Panc1 (cell line): ENCODE results near the gene MYO18A. TPM values are rescaled to one million over a fixed set of nuclear protein-coding genes. Genes with fewer than 3 reads are reported as not detected.

ENCODE experiments used
- ATAC-seq: fragments of 200-7000 bp; cut with Tn5 transposase; 2 replicates; pipeline ENCODE4 v1.9.1; 2020; ENCODE audit warnings: mild to moderate bottlenecking, moderate library complexity
- BruUV-seq: library from RNA; stranded (reverse); fragments of 400-500 nt; replicated peaks from 2 replicates; lab custom pipeline; 2021; lab: Mats Ljungman, UMichigan
- CTCF ChIA-PET: fragments of 300-600 bp; sonication (Branson Sonifier 250); formaldehyde crosslinking; loops from one replicate; lab custom pipeline; 2022; ENCODE audit warnings: antibody characterized with exemption; lab: Charles Lee
- POLR2A ChIA-PET: fragments of 300-600 bp; sonication (Branson Sonifier 250); formaldehyde crosslinking; loops from one replicate; lab custom pipeline; 2022; ENCODE audit warnings: antibody characterized with exemption; lab: Charles Lee
- DNase-seq: peaks from one replicate; pipeline ENCODE4 v3.0.0-alpha.2; 2010; ENCODE audit warnings: low read depth, low spot score
- H3K27ac ChIP-seq: 2 replicates; pipeline ENCODE4 v1.5.1; 2011; ENCODE audit warnings: mild to moderate bottlenecking, low read length, inconsistent platforms
- H3K27me3 ChIP-seq: fragments of 200-500 bp; sonication (Bioruptor generic); 2 replicates; pipeline ENCODE4 v1.6.0; 2014; ENCODE audit warnings: low read length, inconsistent platforms; ENCODE audit not compliant: control insufficient read depth, insufficient read depth
- H3K36me3 ChIP-seq: fragments of 200-500 bp; sonication (Bioruptor generic); 2 replicates; pipeline ENCODE4 v1.5.1; 2014; ENCODE audit warnings: inconsistent platforms, mild to moderate bottlenecking, low read length, moderate library complexity; ENCODE audit not compliant: control insufficient read depth, insufficient read depth
- H3K4me1 ChIP-seq: 2 replicates; pipeline ENCODE4 v1.5.1; 2011; ENCODE audit warnings: inconsistent platforms, mild to moderate bottlenecking, low read length, moderate library complexity; ENCODE audit not compliant: control insufficient read depth, insufficient read depth
- H3K4me3 ChIP-seq, 2 experiments: 2 replicates each; pipeline ENCODE4 v1.5.1; 2011 to 2012; ENCODE audit warnings: low read depth in 2 of 2, low read length in 2 of 2, mild to moderate bottlenecking in 2 of 2, inconsistent platforms in 1 of 2, moderate library complexity in 1 of 2
- H3K9me3 ChIP-seq: fragments of 200-500 bp; sonication (Bioruptor generic); 2 replicates; pipeline ENCODE4 v1.5.1; 2014; ENCODE audit warnings: low read depth, mild to moderate bottlenecking, inconsistent platforms, low read length, moderate library complexity; ENCODE audit not compliant: control insufficient read depth, insufficient read depth
- CTCF ChIP-seq: fragments of 450-650 bp; IDR thresholded peaks from 2 replicates; pipeline ENCODE4 v1.5.1; 2017; ENCODE audit warnings: mild to moderate bottlenecking
- POLR2AphosphoS5 ChIP-seq: IDR thresholded peaks from 2 replicates; pipeline ENCODE4 v1.6.1; 2012; ENCODE audit warnings: mild to moderate bottlenecking, low read depth, low read length, moderate library complexity
- REST ChIP-seq, 2 experiments: IDR thresholded peaks; 2 replicates each; pipeline ENCODE4 v1.6.1; 2011 to 2012; ENCODE audit warnings: low read depth in 2 of 2, control low read depth in 1 of 2, low read length in 1 of 2, mild to moderate bottlenecking in 1 of 2, moderate library complexity in 1 of 2; ENCODE audit not compliant: insufficient read depth in 1 of 2
- SIN3A ChIP-seq: IDR thresholded peaks from 2 replicates; pipeline ENCODE4 v1.6.1; 2012; ENCODE audit warnings: low read depth, mild to moderate bottlenecking, low read length, moderate library complexity, borderline replicate concordance; ENCODE audit not compliant: insufficient read depth
- TCF7L2 ChIP-seq: IDR thresholded peaks from 2 replicates; pipeline ENCODE4 v1.6.1; 2011; ENCODE audit warnings: mild to moderate bottlenecking, low read depth, low read length, inconsistent platforms
- in situ Hi-C: cut with HindIII; loops from 2 replicates; pipeline ENCODE4 v1.10.0; 2016; ENCODE audit warnings: low sequenced_read_pairs, low pct_unique_long_range_greater_than_20kb
- intact Hi-C: fragments of 100-400 bp; cut with micrococcal nuclease; formaldehyde crosslinking; loops from one replicate; pipeline ENCODE4 v1.10.0; 2022; ENCODE audit not compliant: unreplicated experiment
- total RNA-seq: library from RNA; stranded (reverse); gene quantifications from one replicate; pipeline ENCODE4 v1.2.1, GENCODE V29; 2021; ENCODE audit not compliant: unreplicated experiment

MYO18A gene
- total RNA-seq, 1 experiment from 2014 or later: 108 TPM

DNA sequence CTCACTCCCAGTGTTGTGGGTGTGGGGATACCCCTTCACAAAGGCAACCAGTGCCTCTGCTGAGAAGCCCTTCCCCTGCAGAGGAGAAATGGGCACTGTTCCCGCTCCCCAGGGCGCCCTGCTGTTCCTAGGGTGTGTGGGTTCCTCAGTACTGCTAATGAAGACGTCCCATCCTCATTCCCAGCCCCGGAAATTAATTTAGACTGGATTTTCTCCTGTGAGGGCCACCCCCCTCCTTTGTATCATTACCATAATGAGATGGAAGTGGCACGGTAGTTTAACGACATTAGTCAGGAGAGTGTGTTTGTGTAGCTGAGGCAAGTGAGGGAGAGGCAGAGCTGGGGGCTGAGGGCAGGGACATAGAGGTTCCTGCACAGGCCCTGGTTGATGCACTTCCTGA lies 84.1 kb downstream of the MYO18A start:
- Histone ChIP-seq H3K4me3 (no peak overlapping the region), H3K27me3 (no peaks in the 10 kb centered on the region), H3K27ac (no peak overlapping the region), H3K9me3 (no peaks in the 10 kb centered on the region), H3K36me3 (0 out of 2 replicates have a peak, but pooled peaks cover 4% of the 10 kb centered on the region), H3K4me1 (no peaks in the 10 kb centered on the region)
- intact Hi-C loops: no loop called here
- ATAC-seq (no peak), DNase-seq (no peak)
- ChIA-PET POLR2A (no interaction called here), CTCF (no interaction called here)
- no TSS peak for BruUV-seq
- in situ Hi-C loops: no loop called here
- no peak for TF ChIP-seq SIN3A
- no peak for TF ChIP-seq TCF7L2
- TF ChIP-seq POLR2AphosphoS5: no peak
- TF ChIP-seq CTCF: no peak
- TF ChIP-seq REST (IDR thresholded peaks at IDR 0.05; ENCODE audit: insufficient read depth in 1 of 2, low read depth in 2 of 2, low read length in 1 of 2): no peak

GRCh38 chr17:29095439-29095838 lies 84.8 kb downstream of the MYO18A start:
- intact Hi-C loops: no loop called here
- TF ChIP-seq POLR2AphosphoS5 (no peak), CTCF (no peak), REST (IDR thresholded peaks at IDR 0.05; ENCODE audit: insufficient read depth in 1 of 2, low read depth in 2 of 2, low read length in 1 of 2) (no peak), SIN3A (no peak)
- CTCF ChIA-PET: interaction anchor here (2.0 kb wide), 1 partner anchor 22 kb away, joined by 6 read pairs; no protein-coding TSS in a partner anchor

More at GRCh38 chr17:29095439-29095838, 84.8 kb downstream of the MYO18A start:
- Histone ChIP-seq H3K27me3 (no peaks in the 10 kb centered on the region), H3K27ac (no peak overlapping the region), H3K9me3 (no peaks in the 10 kb centered on the region), H3K4me1 (no peaks in the 10 kb centered on the region), H3K4me3 (no peak overlapping the region), H3K36me3 (0 out of 2 replicates have a peak, but pooled peaks cover 4% of the 10 kb centered on the region)
- BruUV-seq: no TSS peak
- no peak for DNase-seq
- no peak for ATAC-seq
- POLR2A ChIA-PET: no interaction called here
- in situ Hi-C loops: no loop called here
